Thyroid gland (tissue), 4 donors: Measurements from ENCODE around the gene INPP4B. TPM values are rescaled to one million over a fixed set of nuclear protein-coding genes. Genes with fewer than 3 reads are reported as not detected.

ENCODE experiments used
- DNase-seq, 2 donors: peaks; one replicate each; pipeline ENCODE4 v3.0.0-alpha.2; 2019
- H3K27ac ChIP-seq, 3 donors: fragments of 200-600 bp; sonication (generic); 1 replicate in 2 of 3; 2 replicates in 1 of 3; pipeline ENCODE4 v1.5.1; 2016 to 2019; ENCODE audit warnings: mild to moderate bottlenecking in 1 of 3, moderate library complexity in 1 of 3
- H3K27me3 ChIP-seq: fragments of 200-600 bp; sonication (generic); one replicate; pipeline ENCODE4 v1.5.1; 2019
- H3K36me3 ChIP-seq, 2 donors: fragments of 200-600 bp; sonication (generic); one replicate each; pipeline ENCODE4 v1.5.1; 2016 to 2019
- H3K4me1 ChIP-seq, 2 donors: fragments of 200-600 bp; sonication (generic); one replicate each; pipeline ENCODE4 v1.5.1; 2017 to 2019
- H3K4me3 ChIP-seq, 3 donors: fragments of 200-600 bp; sonication (generic); replicated peaks in 1 of 3; 1 replicate in 2 of 3; 2 replicates in 1 of 3; pipeline ENCODE4 v1.5.1; 2016; ENCODE audit warnings: mild to moderate bottlenecking in 1 of 3
- H3K9me3 ChIP-seq: fragments of 200-600 bp; sonication (generic); one replicate; pipeline ENCODE4 v1.5.1; 2017
- CTCF ChIP-seq, 6 experiments: fragments of 200-600 bp in 3 of 6; fragments of 450-650 bp in 3 of 6; sonication (generic) in 3 of 6; IDR thresholded peaks; one replicate each; pipeline ENCODE4 v1.5.1; 2016 to 2019; ENCODE audit warnings: antibody characterized with exemption in 6 of 6, mild to moderate bottlenecking in 2 of 6, inconsistent platforms in 1 of 6, moderate library complexity in 1 of 6
- POLR2A ChIP-seq, 2 donors: fragments of 450-650 bp; IDR thresholded peaks; one replicate each; pipeline ENCODE4 v1.6.1; 2017; ENCODE audit warnings: antibody characterized with exemption in 2 of 2, mild to moderate bottlenecking in 2 of 2, moderate library complexity in 1 of 2
- WGBS, 2 donors: methylation state at CpG; one replicate each; pipeline ENCODE4 v1.1.5; 2017; 5-methylcytosine and 5-hydroxymethylcytosine counted together
- intact Hi-C: fragments of 100-400 bp; cut with DNase I; formaldehyde crosslinking; loops from one replicate; pipeline ENCODE4 v1.15.1; 2023
- total RNA-seq, 4 donors: library from RNA; depleted of rRNA; stranded (reverse); fragments of >200 nt; gene quantifications; one replicate each; pipeline ENCODE4 v1.2.3, GENCODE V29; 2016

The INPP4B gene
- total RNA-seq, 4 donors from 2014 or later, result 8.0 to 22.1 (median 12.0) TPM

GRCh38 chr4:142817442-142817841 is 28.7 kb downstream of the INPP4B start:
- Histone ChIP-seq H3K27ac (no peak overlapping the region), H3K9me3 (no peaks in the 10 kb centered on the region), H3K4me3 (no peak overlapping the region), H3K27me3 (no peaks in the 10 kb centered on the region), H3K36me3 (no peaks in the 10 kb centered on the region), H3K4me1 (no peaks in the 10 kb centered on the region)
- no peak for DNase-seq
- TF ChIP-seq POLR2A (IDR thresholded peaks at IDR 0.05) (no peak), CTCF (IDR thresholded peaks at IDR 0.05) (no peak)
- 54 to 62% methylated on average over 6 of the region's 6 CpGs for WGBS, 2 donors
- intact Hi-C loops, result no loop called here

DNA sequence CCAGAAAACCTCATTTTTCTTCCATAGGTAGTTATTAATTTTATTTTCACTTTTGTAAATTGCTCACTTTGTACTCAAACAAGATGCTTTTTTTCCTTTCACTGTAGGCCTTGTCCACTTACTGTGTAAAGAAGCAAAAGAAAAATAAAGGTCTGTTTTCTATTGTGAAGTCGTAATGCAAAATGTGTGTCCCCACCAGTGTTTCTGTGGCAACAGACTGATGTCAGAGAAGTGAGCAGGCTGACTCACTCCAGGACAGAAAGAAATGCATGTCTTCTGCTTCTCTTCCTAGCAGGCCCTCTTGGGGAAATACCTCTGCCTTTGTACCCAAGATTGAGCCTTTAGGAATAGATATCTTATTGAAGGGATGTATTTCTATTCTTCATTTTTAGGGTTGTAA is 30.3 kb downstream of the INPP4B start:
- Histone ChIP-seq H3K27ac (no peak overlapping the region), H3K4me3 (no peak overlapping the region), H3K27me3 (no peaks in the 10 kb centered on the region), H3K4me1 (no peaks in the 10 kb centered on the region), H3K9me3 (no peaks in the 10 kb centered on the region), H3K36me3 (no peaks in the 10 kb centered on the region)
- DNase-seq, result no peak
- intact Hi-C loops, result no loop called here
- WGBS, 2 donors, result 30 to 48% methylated on average over 1 of the region's 1 CpG
- TF ChIP-seq CTCF (IDR thresholded peaks at IDR 0.05) (no peak), POLR2A (IDR thresholded peaks at IDR 0.05) (no peak)

- no peak for DNase-seq
- H3K9me3 ChIP-seq, result no peaks in the 10 kb centered on the region
- intact Hi-C loops, result no loop called here
- no peak overlapping the region for H3K27ac ChIP-seq
- H3K27me3 ChIP-seq, result no peaks in the 10 kb centered on the region
- H3K36me3 ChIP-seq, result no peaks in the 10 kb centered on the region
- no peaks in the 10 kb centered on the region for H3K4me1 ChIP-seq
- H3K4me3 ChIP-seq, result no peak overlapping the region
- WGBS, 2 donors, result 93 to 94% methylated on average over 2 of the region's 2 CpGs
- no peak for TF ChIP-seq POLR2A (IDR thresholded peaks at IDR 0.05)
- TF ChIP-seq CTCF (IDR thresholded peaks at IDR 0.05), result no peak
These were observed 32.7 kb downstream of the INPP4B start for GRCh38 chr4:142813388-142813787.

- Histone ChIP-seq H3K27me3 (no peaks in the 10 kb centered on the region), H3K4me1 (no peaks in the 10 kb centered on the region), H3K36me3 (no peaks in the 10 kb centered on the region), H3K27ac (no peak overlapping the region), H3K9me3 (no peaks in the 10 kb centered on the region), H3K4me3 (no peak overlapping the region)
- DNase-seq, result no peak
- intact Hi-C loops, result no loop called here
- TF ChIP-seq CTCF (IDR thresholded peaks at IDR 0.05) (no peak), POLR2A (IDR thresholded peaks at IDR 0.05) (no peak)
These were observed 34.0 kb downstream of the INPP4B start for GRCh38 chr4:142812091-142812490.

- 95% methylated on average over 1 of the region's 1 CpG for WGBS, 2 donors
- TF ChIP-seq POLR2A (IDR thresholded peaks at IDR 0.05), result no peak
- no peak for TF ChIP-seq CTCF (IDR thresholded peaks at IDR 0.05)
- intact Hi-C loops, result no loop called here
These were observed 35.1 kb downstream of the INPP4B start for GRCh38 chr4:142811034-142811433.

More at GRCh38 chr4:142811034-142811433, 35.1 kb downstream of the INPP4B start:
- DNase-seq, result no peak
- Histone ChIP-seq H3K27me3 (no peaks in the 10 kb centered on the region), H3K9me3 (no peaks in the 10 kb centered on the region), H3K4me1 (no peaks in the 10 kb centered on the region), H3K36me3 (no peaks in the 10 kb centered on the region), H3K4me3 (no peak overlapping the region), H3K27ac (no peak overlapping the region)
